NCI-H69 (cell line): Measurements from ENCODE around the gene RAB1A.
A peak's percentile ranks its signal among the peaks of the same experiment; 100 is the strongest.

Experiments used
- DNase-seq: peaks from one replicate; lab custom pipeline; 2025; lab: John Stamatoyannopoulos, UW

RAB1A gene

DNA sequence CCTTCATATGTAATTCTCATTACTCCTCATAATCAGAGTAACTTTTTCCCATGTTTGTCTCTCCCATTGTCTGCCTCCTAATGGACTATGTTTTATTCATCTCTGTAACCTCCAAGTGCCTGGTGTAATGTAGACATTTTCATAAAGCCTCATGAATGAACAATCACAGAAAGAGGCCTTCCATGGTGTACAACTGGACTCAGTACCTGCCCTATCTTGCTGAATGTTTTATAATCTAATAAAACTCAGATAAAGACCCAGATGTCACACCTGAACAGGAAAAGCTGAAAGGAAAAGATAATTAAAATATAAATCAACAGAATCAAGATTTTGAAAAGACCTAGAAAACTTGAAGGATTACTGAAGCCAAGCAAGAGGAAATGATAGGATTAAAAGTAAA is 36.7 kb downstream of the RAB1A start:
- DNase-seq = no peak

GRCh38 chr2:65092791-65093190 is 37.1 kb downstream of the RAB1A start:
- no peak for DNase-seq

DNA sequence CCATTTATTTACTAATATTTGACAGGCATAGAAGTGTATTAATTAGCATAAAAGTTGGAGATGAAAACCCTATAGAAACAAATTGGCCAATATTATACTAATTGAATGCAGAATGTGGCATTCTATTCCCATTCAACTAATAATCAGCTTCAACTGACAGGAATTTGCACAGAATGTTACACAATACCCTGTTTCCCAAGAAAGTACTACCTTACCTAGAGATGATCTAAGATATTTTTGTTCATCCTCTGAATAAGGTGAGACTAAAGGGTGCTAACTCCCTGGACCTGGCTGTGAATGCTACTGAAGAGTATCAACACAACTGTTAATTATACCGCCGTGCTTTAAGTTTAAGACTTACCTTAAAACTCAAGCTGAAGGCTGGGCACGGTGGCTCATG is 44.8 kb downstream of the RAB1A start:
- DNase-seq = no peak

DNA sequence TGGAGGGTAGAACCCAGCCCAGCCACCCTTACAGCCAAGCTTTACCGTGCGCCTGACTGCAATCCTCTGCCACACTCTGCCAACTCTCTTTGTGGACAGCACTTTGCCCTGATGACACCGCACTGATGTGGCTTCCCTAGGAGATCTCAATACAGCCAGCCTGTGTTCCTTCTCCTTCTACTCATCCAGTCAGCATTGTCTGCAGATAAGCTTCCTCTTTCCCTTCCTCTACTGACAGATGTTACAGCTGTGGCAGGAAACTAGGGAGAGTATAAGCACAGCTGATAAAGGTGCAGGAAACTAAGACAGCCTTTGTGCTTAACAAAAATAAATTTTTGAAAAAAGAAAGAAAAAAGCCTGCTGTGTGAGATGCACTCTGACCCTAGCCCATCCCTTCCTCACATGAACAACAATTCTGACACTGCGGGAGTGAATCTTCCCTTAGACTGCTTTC is 48.6 kb downstream of the RAB1A start:
- no peak for DNase-seq

DNA sequence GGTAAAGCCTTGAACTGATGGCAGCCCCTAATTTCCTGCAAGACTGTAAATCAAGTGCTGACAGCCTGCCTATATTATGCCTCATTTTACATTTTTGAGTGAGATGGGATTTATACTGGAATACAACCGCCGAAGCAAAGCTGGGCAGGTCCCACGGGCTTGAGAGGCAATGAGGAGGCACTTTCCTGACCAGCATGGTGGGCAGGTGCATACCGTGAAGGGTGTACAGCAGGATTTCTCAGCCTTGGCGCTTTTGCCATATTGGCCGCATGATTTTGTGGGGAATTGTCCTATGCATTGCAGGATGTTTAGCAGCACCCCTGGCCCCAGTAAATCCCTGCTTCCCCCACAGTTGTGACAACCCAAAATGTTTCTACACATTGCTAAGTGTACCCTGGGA is 50.9 kb downstream of the RAB1A start:
- DNase-seq = no peak

DNA sequence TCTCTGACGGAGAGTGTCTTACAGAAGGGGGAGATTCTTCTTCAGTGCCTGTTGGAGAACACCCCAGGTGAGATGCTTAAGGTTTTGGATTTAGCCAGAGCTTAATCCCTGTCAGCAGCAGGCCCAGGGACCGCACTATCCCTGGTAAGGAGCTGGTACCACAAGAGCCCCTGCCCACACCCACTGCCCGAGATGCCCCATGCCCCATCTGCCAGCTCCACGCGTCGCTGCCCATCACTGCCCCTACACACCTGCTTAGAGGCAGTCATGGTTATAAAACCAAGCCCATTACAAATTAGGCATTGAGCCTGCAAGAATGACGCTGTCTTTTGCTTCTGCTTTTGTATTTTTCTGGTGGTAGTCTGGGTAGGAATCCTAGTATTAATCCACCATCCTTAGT is 52.0 kb downstream of the RAB1A start:
- no peak for DNase-seq

DNA sequence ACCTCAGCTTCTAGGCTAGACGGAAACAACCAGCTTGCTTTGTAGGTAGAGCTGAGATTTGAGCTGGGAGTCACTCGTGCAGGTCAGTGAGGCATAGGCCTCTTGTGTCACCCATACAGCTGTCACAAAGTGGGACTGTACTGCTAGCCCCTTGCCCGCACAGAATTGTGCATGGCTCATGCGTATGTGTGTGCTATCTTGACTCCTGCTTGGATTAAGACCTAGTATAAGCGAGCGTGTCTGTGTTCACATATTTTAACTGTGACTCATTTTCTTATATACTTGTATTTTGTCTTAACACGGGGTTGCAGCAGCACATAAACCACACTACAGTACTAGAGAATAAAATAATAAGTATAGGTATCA is 53.6 kb downstream of the RAB1A start:
- no peak for DNase-seq

GRCh38 chr2:65075605-65076344 is 54.1 kb downstream of the RAB1A start:
- DNase-seq = peak; percentile 14

DNA sequence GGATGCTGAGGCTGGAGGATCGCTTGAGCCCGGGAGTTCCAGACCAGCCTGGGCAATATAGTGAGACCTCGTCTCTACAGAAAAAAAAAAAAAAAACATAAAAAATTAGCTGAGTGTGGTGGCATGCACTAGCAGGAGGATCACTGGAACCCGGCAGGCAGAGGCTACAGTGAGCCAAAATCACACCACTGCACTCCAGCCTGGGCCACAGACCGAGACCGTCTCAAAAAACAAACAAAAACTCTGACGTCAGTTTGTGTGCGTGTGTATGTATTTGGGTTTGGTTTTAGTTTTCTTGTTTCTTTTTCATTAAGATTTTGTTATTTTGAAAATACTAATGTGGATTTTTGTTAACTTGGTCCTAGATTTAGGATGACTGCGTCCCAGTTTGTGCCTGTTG is 54.7 kb downstream of the RAB1A start:
- DNase-seq = no peak

DNA sequence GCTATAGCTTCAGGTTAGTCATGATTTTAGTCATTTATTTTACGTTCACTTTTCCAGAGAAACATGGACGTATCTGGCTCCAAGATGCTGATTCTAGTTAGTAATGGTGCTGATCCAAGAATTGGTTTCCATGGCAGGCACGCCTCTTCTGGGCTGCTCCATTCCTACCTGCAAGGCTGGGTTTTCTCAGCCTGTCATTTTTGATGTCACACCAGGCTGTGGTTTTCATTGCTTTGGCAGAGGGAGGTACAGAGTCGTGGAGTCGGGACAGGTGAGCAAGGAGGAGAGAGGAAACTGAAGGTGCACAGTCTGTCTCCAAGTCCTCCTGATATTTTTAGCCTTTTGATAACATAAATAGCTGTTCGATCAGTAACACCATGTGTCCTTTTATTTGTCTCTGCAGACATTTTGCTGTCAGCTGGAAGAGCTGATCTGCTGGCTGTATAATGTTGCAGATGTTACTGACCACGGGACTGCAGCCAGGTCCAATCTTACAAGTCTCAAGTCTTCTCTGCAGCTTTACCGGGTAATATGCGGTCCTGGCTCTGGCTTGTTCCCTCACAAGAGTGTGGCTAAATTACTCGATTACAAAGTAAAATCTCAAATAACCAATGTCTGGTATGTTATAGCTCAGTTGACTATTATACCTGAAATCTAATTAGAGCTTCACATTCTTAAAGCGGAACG is 55.9 kb downstream of the RAB1A start:
- DNase-seq = no peak

DNA sequence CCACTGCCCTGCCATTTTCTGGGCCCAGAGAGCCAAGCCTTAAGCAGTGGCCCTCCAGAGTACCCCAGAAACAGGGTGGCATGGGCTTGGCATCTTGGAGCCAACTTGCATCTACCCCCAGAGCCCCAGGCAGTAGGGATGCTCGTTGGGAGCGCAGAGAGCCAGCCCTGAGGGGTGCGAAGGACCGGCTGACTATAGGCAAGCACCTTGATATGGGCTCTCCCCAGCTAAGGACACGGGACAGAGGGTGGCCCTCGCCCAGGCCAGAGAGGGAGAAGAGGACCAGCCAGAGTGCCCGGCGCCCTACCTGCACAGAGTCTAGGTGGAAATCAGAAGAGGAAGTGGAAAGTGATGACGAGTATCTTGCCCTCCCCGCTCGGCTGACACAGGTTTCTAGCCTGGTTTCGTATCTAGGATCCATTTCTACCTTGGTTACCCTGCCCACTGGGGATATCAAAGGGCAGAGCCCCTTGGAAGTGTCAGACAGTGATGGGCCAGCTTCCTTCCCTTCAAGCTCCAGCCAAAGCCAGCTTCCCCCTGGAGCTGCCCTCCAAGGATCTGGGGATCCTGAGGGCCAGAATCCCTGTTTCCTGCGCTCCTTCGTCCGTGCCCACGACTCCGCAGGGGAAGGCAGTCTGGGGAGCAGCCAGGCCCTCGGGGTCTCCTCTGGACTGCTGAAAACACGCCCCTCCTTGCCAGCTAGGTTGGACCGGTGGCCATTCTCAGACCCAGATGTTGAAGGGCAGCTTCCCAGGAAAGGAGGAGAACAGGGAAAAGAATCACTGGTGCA is 57.5 kb downstream of the RAB1A start:
- DNase-seq = no peak

DNA sequence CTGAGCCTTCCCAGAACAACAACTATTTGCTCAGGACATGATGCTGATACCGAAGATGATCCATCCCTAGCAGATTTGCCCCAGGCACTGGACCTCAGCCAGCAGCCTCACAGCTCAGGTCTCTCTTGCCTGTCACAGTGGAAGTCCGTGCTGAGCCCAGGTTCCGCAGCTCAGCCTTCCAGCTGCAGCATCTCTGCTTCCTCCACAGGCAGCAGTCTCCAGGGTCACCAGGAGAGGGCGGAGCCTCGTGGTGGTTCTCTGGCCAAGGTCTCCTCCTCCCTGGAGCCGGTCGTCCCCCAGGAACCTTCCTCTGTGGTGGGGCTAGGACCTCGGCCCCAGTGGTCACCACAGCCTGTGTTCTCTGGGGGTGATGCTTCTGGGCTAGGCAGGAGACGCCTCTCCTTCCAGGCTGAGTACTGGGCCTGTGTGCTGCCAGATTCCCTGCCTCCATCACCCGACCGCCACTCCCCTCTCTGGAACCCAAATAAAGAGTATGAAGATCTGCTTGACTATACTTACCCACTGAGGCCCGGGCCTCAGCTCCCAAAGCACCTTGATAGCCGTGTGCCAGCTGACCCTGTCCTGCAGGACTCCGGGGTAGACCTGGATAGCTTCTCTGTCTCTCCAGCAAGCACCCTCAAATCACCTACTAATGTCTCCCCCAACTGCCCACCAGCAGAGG is 58.3 kb downstream of the RAB1A start:
- no peak for DNase-seq

GRCh38 chr2:65070856-65071255 is 59.0 kb downstream of the RAB1A start:
- no peak for DNase-seq

DNA sequence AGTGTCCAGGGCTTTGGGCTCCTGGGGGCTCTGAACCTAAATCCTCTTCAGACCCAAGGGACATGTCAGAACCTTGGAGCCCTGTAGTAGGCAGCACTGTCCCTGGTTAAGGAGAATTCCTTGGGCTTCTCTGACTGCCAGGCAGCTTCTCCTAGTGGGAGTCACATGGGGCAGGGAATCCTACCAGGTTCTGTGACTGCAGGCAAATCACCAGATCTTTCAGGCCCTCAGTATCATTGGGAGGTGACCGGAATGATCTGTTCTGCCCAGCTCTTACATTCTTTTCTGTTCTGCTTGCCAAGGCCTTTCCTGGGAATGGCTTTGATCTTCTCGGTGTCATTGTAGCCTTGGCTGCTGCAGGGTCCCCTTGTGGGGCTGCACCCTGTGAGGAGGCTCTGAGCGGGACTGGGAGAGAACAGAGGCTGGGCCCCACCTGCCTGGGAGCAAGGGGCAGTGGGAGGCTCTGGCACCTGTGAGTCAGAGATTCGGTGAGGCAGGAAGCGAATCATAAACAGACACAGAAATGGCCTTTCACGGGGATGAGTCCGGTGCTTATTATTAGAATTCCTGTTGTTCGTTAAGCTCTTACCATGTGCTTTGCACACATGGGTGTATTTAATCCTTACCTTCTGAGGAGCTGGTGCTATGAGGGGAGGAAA is 59.6 kb downstream of the RAB1A start:
- no peak for DNase-seq

GRCh38 chr2:65069439-65069824 is 60.5 kb downstream of the RAB1A start:
- DNase-seq = no peak

- no peak for DNase-seq
Measured at GRCh38 chr2:65067806-65068553, 61.9 kb downstream of the RAB1A start.

DNA sequence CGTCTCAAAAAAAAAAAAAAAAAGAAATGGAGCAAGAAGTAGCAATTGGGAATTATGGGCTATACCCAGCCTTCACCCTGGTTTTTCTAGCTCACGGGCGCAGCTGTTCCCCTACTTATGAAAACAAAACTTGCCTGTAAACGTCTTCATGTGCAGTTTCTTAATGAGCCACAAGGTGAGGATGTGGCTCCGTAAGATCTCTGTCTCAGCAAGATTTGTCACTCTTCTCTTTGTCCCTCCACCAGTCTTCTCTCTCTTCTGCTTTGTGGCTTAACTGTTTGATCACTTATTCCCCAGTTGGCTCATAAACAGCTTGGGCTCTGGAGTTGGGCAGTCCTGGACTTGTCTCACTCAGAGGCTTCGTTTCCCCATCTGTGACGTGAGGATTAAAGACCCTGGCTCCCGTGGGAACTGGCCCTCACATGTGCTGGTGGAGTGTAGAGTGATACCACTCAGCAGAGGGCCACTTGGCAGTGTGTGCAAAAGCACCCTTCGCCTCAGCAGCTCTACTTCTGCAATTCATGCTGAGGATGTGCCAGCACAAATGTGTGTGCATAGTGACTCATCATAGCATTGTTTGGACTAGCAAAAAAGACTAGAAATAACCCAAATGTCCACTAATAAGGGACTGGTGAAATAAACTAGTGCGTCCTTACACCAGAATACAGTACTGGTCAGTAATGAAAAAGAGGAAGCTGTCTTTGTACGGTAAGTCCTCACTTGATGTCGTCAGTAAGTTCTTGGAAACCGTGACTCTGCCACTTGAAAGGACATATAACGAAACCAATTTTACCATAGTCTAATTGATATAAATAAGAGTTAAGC is 65.0 kb downstream of the RAB1A start:
- peak; percentile 75 for DNase-seq

GRCh38 chr2:65062843-65063825 is 66.8 kb downstream of the RAB1A start:
- DNase-seq = no peak

DNA sequence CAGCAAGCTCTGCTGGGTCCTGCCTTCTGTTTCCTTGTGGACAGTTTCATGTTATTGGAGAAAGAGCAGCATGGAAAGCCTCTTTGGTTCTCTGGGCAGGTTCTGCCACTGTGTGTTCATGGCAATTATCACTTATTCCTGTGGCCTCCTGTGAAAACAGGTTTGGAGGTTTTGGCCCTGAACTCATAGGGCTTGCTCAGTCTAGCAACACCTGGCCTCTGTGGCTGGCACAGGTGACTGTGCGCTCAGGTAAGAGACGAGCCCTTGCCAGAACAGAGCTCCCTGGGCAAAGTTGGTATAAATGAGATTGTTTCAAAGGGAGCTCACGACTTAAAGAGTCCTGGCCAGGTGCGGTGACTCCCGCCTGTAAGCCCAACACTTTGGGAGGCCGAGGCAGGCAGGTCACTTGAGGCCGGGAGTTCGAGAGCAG is 68.0 kb downstream of the RAB1A start:
- no peak for DNase-seq
